Pulmonary artery endothelial cell (primary cell): ENCODE measurements around the gene HSPA13. TPM values are rescaled to one million over a fixed set of nuclear protein-coding genes. Genes with fewer than 3 reads are reported as not detected.
"Not testable (repeated sequence)": the region's sequence is repeated elsewhere in the genome, so short reads cannot be mapped to it uniquely, and the experiment has no call there.

ENCODE experiments used
- DNase-seq: peaks from one replicate; pipeline ENCODE4 v3.0.0-alpha.2; 2011; ENCODE audit warnings: low read depth, low spot score
- total RNA-seq: library from RNA; depleted of rRNA; stranded (reverse); fragments of >200 nt; gene quantifications from 2 replicates; pipeline ENCODE4 v1.2.3, GENCODE V29; 2014

HSPA13 gene, protein sequence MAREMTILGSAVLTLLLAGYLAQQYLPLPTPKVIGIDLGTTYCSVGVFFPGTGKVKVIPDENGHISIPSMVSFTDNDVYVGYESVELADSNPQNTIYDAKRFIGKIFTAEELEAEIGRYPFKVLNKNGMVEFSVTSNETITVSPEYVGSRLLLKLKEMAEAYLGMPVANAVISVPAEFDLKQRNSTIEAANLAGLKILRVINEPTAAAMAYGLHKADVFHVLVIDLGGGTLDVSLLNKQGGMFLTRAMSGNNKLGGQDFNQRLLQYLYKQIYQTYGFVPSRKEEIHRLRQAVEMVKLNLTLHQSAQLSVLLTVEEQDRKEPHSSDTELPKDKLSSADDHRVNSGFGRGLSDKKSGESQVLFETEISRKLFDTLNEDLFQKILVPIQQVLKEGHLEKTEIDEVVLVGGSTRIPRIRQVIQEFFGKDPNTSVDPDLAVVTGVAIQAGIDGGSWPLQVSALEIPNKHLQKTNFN
- total RNA-seq = 43.7 and 57.8 TPM in 2 replicates

DNA sequence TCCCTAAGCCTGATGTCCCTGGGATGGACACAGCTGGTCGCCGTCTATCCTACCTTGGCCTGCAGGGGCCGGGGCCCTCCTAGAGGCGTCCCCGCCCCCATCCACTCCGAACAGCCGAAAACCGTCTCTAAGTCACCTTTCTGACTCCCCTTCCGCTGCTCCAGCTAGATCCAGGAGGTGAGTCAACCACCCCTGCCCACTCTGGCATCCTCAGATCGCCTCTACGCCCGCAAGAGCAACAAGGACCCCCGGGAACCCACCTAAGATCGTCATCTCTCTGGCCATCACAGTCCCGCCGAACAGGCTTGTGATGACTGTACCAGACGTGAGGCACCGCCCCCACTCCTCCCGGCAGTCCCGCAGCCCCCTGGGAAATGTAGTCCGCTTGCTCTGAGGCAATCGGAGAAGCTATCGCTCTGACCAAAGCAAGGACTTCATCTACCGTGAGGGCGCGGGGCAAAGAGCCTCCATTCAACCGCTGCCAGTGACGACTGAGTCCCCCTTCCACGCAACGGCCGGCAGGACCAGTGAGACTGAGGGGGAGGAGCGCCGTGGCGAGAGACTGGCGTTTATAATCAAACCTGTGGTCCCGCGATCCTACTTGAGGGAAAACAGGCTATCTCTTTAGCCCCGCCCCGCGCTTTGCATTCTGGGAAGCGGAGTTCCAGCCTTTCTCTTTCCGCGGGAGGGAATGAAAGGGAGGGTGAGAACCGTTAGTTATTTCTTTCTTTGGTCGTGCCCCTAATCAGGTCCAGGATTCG is at the start of gene HSPA13:
Gene HSPA13, minus strand, starts transcription at position 312 of the 761 bp plus-strand sequence. Its CDS starts 27 bp downstream, at position 285.
- DNase-seq = peak; percentile 99

DNA sequence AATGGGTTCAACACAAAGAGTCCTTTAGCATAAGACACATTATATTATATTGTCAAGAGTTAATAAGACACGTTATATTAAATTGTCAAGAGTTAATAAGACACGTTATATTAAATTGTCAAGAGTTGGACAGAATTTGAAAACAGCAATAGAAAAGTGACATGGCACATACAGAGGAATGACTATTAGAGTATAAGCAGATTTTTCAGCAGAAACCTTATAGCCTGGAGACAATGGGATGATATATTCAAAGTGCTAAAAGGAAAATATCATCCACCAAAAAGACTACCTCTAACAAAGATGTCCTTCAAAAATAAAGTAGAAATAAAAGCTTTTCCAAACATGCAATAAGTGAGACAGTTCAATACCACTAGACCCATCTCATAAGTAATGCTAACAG is 36.0 kb upstream of the HSPA13 start:
- no peak for DNase-seq

DNA sequence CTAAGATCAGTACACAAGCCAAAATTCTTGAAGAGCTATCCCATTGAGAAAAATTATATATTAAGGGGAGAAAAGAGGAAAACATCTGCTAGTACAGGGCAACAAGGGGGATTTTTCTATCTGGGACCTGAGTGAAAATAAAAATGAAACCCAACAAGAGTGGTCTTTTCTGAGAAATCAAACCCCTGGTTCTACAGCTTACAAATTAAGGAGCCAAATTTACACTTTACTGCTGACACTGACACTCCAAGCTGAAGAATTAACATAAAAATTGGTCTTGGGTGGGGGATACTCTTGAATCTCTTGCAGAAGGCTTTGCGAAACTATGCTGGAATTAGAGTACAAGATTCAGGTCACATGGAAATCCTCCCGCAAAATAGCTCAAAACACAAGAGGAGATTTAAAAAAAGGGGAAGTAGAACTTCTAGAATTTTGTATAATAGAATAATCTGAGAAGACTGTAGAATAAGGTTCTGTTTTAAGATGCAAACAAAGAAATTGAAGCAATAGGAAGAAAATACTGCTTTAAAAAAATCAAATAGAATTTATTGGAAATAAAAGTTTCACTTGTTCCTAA is 32.1 kb upstream of the HSPA13 start:
- no peak for DNase-seq

DNA sequence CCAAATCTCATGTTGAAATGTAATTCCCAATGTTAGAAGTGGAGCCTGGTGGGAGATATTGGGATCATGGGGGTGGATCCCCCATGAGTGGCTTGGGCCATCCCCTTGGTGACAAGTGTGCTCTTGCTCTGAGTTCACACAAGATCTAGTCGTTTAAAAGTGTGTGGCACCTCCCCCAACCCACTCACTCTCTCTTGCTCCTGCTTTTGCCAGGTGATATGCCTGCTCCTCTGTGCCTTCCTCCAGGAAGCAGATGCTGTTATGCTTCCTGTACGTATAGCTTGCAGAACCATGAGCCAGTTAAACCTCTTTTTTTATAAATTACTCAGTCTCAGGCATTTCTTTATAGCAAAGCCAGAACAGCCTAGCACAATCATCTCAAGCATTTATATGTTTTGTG is 23.0 kb upstream of the HSPA13 start:
- DNase-seq = no peak

DNA sequence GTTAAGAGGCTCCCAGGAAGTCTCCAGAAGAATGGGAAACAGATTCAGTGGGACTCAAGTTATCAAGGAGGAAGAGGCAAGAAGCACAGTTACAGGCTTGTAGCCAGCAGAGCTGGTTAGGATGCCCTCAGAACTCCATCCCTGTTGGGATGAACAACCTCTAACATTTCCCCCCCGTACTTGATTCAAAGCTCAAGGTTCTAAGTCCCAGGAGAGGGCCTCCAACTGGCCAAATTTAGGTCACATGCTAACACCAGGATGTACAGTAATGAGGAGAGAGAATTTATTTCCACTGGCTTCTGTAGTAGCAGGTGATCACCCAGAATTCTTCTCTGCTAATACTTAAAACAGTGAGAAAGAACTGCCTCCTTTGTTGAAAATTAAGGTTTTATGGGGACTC is 22.3 kb upstream of the HSPA13 start:
- no peak for DNase-seq

DNA sequence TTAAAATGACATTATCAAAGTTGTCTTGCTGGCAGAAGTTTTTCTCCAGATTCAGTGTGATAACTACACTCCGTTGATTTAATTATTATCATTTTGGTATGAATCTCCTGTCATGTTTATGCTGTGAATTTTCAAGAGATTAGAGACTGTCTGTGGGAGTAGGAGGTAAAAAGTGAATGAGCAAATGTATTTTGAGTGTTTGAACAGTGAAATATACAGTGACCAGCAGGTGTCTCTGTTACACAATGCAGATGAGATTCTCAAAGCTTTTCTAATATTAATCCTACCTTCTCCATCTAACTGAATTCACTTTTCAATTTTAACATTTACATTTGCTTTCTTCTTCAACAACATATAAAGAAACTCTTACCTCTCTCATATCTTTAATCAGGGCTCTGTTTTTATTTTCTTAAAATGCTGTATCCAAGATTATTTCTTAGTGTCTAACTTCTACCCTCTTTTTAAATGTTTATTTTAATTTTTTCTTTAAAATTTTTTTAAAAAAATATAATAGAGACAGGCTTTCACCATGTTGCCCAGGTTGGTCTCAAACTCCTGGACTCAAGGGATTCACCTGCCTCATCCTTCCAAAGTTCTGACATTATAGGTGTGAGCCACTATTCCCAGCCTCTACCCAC is 20.9 kb upstream of the HSPA13 start:
- no peak for DNase-seq

DNA sequence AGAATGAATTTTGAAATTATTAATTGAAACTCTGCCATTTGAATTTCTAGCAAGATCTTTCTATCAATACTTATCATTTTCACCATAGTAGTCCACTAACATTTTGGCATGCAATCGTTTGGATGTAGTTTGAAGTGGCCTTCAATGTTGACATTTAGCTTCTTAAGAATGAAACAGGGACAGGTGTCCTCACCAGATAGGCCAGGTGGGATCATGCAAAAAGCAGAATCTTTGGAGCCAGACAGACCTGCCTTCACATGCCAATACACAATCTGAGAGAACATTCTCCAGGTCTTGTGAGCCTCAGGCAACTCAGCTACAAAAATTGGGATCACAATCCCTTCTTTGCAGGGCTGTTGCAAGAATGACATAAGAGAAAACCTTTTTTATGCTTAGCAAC is 18.3 kb upstream of the HSPA13 start:
- DNase-seq = no peak

DNA sequence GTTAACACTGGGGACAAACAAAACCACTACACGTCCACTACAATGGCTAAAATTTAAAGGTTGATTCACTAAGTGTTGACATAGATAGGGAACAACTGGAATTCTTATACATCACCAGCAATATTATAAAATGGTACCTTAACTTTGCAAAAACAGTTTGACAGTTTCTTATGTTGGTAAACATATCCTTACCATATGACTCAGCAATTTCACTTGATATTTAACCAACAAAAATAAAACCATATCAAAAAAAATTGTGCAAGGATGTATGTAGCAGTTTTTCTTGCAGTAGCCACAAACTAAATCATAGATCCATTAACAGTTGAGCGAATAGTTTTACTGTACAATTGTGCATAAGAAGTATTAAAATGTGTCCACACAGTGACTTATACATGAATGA is 5.3 kb upstream of the HSPA13 start:
- no peak for DNase-seq

DNA sequence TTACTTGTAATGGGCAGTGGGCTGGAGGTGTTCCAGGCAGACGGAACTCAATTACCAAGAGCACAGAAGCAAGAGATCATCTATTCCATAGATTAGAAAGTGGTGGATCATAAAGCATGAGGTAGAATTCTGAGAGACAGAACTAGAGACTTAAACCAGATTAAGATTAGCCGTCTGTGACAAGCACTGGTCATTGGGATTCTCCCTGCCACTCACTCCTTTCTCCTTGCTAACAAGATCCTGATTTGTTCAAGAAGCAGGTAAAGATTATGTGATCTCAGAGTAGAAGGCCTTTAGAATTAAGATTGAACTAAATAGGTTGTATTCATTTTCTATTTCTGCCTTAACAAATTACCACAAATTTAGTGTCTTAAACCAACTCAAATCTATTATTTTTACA is 1.5 kb upstream of the HSPA13 start:
- no peak for DNase-seq

DNA sequence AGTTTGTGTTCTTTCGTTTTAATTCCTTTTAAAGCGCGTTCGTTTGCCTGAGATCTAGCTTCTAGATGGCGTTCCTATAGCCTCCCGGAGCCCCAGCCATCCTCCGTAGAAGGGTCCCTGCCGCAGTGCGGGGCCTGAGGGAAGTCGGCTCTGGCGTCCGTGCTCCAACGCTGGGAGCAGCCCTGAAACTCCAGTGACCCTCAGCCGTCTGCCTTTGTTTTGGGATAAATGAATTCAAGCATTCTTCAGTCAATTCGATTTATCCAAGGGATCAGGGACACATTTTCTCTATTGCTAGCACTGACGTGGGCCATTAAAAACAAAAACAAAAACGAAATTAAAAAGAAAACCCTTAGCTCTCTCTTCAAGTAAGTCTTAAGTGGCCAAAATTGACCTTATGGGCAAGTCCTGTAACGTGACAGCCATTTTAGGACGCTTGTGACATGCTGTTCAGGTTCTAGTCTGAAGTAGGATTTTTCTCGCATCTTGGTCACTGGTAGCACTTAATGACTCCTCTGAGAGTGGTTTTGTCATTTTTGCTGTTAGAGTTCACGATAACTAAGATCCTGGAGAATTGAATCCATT is 742 bp upstream of the HSPA13 start:
- DNase-seq = no peak

DNA sequence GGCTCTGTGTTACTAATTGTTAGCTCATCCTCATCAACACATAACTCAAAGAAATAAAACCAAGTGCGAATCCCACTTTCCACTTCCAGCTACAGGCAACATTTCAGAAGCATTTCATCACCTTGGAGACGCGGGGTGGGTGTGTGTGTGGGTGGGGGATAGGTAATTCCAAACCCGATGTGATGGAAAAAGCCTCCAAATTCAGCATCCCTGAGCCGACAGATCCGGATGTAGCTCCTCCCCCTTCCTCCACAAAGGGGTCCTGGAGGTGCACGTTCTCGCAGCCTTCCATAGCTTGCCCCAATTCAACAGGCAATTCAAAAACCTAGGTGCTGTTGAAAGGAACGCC is 486 bp downstream of the HSPA13 start:
- no peak for DNase-seq

DNA sequence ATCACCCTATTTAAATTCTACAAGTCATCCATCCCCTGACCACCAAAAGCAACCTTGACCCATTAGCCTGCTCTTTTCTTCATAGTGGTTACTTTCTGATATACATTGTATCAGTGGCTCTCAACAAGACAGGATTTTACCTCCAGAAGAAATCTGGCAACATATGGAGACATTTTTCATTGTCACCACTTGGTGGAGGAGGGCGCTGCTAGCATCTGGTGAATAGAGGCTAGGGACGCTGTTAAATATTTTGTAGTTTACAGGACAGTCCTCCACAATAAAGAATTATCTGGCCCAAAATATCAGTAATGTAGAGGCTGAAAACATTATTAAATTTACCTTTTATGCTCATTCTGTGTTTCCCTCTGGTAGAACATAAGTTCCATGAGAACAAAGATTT is 6.1 kb downstream of the HSPA13 start:
- no peak for DNase-seq

DNA sequence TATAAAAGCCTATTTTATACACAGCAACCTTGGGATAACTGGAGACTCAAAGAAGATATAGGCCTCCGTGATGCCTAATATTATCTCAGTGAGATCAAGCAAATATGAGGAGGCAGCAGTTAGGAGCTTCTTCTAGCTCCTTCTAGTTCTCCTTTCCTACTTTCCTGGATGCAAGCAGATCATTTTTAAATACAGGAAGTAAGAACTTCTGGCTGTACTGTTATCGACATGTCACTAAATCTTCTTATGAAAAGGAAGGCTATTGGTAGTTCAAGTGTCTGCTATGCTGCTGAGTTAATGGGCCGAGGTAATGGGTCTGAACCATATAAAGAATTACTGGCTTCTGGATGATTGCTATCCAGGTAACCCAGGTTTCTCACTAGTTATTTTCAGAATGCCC is 15.9 kb downstream of the HSPA13 start:
- DNase-seq = no peak

DNA sequence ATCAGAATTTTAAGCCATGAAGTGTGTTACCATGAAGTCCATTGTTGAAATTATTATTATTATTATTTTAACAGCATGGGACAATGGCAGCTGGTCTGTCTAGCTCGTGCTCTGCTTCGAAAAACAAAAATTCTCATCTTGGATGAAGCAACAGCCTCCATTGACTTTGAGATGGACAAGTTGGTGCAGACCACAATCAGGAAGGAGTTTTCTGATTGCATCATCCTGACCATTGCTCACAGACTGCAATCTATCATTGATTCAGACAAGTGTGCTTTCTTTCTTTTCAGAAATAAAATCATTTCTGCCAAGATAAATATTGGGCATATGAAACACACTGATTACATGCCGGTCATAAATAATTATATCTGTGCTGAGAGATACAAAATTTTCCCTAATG is 21.0 kb downstream of the HSPA13 start:
- DNase-seq = no peak

DNA sequence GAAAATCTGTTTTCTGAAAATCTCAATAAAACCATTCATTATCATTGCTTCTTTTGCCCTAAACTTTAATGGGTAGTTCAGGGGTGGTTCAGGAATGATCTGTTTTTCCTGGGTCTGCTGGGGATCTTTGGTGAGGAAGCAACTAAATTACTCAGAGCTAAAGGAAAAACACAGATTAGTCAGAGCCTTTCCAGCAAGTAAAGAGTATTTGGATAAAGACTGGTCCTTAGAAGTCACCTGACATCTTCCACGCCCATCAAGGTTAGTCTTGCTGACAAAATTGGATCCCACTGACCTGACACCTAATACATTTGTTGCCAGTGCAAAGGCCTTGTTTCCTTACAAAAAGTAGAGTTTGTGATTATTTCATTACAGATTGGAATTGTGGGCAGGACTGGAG is 24.2 kb downstream of the HSPA13 start:
- no peak for DNase-seq

DNA sequence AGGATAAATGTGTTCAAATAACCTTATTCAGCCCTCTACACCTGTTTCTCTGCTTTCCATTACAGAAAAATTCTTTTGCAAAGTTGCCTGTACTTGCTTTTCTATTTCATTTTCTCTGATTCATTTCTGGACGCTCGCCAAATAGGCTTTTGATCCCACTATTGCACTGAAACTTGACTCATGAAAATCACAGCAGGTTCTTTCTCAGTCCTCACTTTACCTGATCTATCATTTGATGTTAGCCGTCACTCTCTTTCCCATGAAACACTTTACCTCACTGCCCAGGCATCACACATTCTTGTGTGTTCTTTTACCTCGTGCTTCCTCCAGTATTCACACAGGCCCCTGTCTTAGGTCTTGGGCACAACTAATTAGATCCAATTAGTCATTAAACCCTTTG is 26.2 kb downstream of the HSPA13 start:
- no peak for DNase-seq

DNA sequence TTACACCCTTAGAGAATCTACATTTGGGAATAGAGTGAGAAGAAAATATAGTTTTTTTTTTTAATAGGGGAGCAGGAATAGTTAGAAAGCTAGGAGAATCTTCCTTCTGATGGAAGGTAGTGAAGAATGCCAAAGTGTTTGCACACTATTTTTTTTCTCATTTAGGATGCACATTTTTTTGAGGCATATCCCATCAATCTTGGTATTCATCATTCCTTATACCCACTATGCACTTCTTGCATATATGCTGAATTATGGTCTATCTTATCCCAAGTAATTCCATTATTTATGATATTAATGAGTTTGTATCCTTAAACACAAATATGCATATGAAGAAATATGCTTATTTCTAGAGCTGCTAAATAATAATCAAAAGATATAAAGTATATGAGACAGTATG is 28.4 kb downstream of the HSPA13 start:
- no peak for DNase-seq

DNA sequence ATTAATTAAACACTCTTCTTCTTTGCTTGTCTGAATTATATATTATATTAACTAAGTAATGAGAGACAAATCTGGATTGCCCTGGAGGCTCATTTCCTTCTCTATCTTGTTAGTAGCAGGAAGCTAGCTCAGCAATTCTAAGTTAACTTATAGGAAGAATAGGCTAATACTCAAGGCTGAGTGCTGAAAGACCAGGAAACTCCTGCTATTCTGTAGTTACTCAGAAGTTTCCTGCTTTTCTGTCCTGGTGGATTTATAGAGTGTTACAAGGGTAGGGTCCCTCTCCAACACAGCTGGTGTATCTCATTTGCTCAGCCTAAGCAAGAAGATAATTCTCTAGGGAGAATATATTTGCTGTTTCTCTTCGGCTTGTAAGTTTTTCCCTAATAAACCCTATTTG is 29.2 kb downstream of the HSPA13 start:
- no peak for DNase-seq

DNA sequence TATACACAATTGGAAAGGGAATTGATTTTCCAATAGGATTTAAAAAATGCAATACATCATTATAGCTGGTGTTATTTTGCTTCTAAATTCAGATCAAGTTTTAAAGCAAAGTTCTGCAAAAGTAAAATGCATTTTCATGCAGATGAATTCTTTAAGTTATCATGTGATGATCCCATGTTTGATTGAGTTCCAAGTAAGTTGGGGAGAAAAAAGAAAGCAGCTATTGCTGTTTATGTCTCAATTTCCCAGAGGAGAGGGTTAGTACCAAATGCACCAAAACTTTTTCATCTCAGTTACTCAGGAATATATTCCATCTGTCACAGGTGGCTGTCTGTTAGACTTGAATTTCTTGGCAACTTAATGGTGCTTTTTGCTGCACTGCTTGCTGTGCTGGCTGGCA is 29.7 kb downstream of the HSPA13 start:
- DNase-seq = no peak

DNA sequence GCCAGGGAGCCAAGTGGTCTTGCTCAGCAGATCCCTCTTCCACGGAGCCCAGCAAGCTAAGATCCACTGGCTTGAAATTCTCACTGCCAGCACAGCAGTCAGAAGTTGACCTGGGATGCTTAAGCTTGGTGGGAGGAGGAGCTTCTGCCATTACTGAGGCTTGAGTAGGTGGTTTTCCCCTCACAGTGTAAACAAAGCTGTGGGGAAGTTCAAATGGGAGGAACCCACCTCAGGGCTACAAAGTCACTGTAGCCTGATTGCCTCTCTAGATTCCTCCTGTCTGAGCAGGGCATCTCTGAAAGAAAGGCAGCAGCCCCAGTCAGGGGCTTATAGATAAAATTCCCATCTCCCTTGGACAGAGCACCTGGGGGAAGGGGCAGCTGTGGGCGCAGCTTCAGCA is 55.6 kb downstream of the HSPA13 start:
- DNase-seq = not testable (repeated sequence)

DNA sequence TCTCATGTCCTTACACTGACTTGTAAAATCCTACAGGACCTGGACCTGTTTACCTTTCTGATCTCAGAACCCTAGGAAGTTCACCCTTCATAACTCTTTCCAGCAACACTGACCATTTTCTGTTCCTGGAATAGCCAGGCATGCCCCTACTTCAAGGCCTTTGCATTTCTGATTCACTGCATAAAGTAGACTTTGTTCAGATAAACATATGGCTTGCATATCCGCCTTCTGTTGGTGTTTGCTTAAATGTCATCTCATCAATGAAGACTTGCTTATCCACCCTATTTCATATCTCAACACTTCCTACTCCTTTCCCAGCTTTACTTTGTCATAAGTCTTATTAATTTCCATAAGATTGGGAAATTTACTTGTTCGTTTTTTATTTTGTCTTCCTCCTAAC is 57.4 kb downstream of the HSPA13 start:
- DNase-seq = no peak
